Heart left ventricle (tissue), 16 donors: ENCODE results near the gene CHD5. TPM values are rescaled to one million over a fixed set of nuclear protein-coding genes. Genes with fewer than 3 reads are reported as not detected.

Experiments used
- ATAC-seq, 4 donors: fragments of 200-7000 bp; cut with Tn5 transposase; one replicate each; pipeline ENCODE4 v1.9.1; 2020 to 2022; ENCODE audit warnings: moderate library complexity in 4 of 4, mild to moderate bottlenecking in 3 of 4, moderate number of reproducible peaks in 1 of 4
- DNase-seq, 5 donors: peaks; one replicate each; pipeline ENCODE4 v3.0.0-alpha.2; 2020
- H3K27ac ChIP-seq, 12 donors: fragments of 200-600 bp; sonication (generic) in 4 of 12; one replicate each; pipeline versions ENCODE4 v1.5.0 to v1.8.0; 2016 to 2022; ENCODE audit warnings: mild to moderate bottlenecking in 2 of 12
- H3K27me3 ChIP-seq, 9 donors: fragments of 200-600 bp; sonication (generic) in 2 of 9; one replicate each; pipeline versions ENCODE4 v1.5.1 to v1.8.0; 2016 to 2022; ENCODE audit warnings: mild to moderate bottlenecking in 3 of 9
- H3K36me3 ChIP-seq, 9 donors: fragments of 200-600 bp; sonication (generic) in 2 of 9; one replicate each; pipeline versions ENCODE4 v1.5.0 to v1.8.0; 2018 to 2022; ENCODE audit warnings: mild to moderate bottlenecking in 2 of 9
- H3K4me1 ChIP-seq, 12 donors: fragments of 200-600 bp; sonication (generic) in 4 of 12; one replicate each; pipeline versions ENCODE4 v1.5.0 to v1.8.0; 2016 to 2022; ENCODE audit warnings: mild to moderate bottlenecking in 3 of 12
- H3K4me3 ChIP-seq, 12 donors: fragments of 200-600 bp; sonication (generic) in 4 of 12; one replicate each; pipeline versions ENCODE4 v1.5.0 to v1.8.0; 2017 to 2022; ENCODE audit warnings: mild to moderate bottlenecking in 9 of 12, moderate library complexity in 4 of 12
- H3K9me3 ChIP-seq, 12 donors: fragments of 200-600 bp; sonication (generic) in 4 of 12; one replicate each; pipeline versions ENCODE4 v1.5.0 to v1.8.0; 2016 to 2022; ENCODE audit warnings: mild to moderate bottlenecking in 1 of 12
- POLR2A ChIP-seq, 2 donors: fragments of 450-650 bp; IDR thresholded peaks; one replicate each; pipeline ENCODE4 v1.6.1; 2017; ENCODE audit warnings: antibody characterized with exemption in 2 of 2, mild to moderate bottlenecking in 2 of 2, moderate library complexity in 2 of 2
- WGBS, 4 donors: extraction: QIAGEN DNeasy Blood & Tissue Kit in 2 of 4; methylation state at CpG; one replicate each; pipeline versions ENCODE4 v1.1.5 to v1.1.7; 2013 to 2018; 5-methylcytosine and 5-hydroxymethylcytosine counted together
- intact Hi-C, 10 donors: fragments of 100-400 bp; cut with DNase I; formaldehyde crosslinking; loops; one replicate each; pipeline versions ENCODE4 v1.11.1 to v1.14.2; 2022
- polyA plus RNA-seq, 2 donors: library from polyadenylated mRNA; stranded (reverse); fragments of 200-250 nt; gene quantifications; one replicate each; pipeline ENCODE4 v1.2.3, GENCODE V29; 2013
- total RNA-seq, 9 donors: library from RNA; depleted of rRNA in 2 of 9; stranded (reverse); fragments of >200 nt in 2 of 9; fragmentation: NEBNext Ultra II Directional in 3 of 9; extraction: Animal tissue kit (Norgen Biotek cat#: 25700) in 3 of 9; gene quantifications; one replicate each; pipeline versions ENCODE4 v1.1.0 to v1.2.4, GENCODE V29; 2016 to 2023
- TF ChIP-seq, protein P1 (sequence below), 12 donors: fragments of 200-600 bp; sonication (generic) in 4 of 12; IDR thresholded peaks; one replicate each; pipeline versions ENCODE4 v1.5.0 to v1.8.0; 2018 to 2022; ENCODE audit warnings: antibody characterized with exemption in 12 of 12, mild to moderate bottlenecking in 5 of 12
- donor health status: ischemic (EF 13 %, LVEDD 7.1; RV severe dilation, severe dysfunction).
- donor health status: healthy with polysubstance abuse.
- donor health status: DM: no; HTN: yes; CAD: no.
- donor health status: DM: no; HTN: no; CAD: no.
- donor health status: ischemic (EF 25% LVEDD 6.9; RV normal size, moderate dysfunction).
- donor health status: ischemic (EF 25% LVEDD 5.7; RV mildly dilated, moderate dysfunction).
- donor health status: healthy.
- donor health status: DM: yes; HTN: yes; CAD: no.
- donor health status: ischemic (EF 35%, LVEDD 5.7; RV mildly dilated, moderate dysfunction).
- donor health status: nonischemic (EF 11% LVEDD 7.7; RV severe dilation, severe dysfunction).
- donor health status: DM: yes; HTN: yes; CAD: no.
- donor health status: PGD.
- donor health status: ischemic (EF 29% LVEDD 5.4; RV normal size, mild dysfunction).
- donor health status: nonischemic (EF 23%, LVEDD 6.1; RV moderate dilation, normal function).

Gene CHD5
- total and polyA plus RNA-seq, 11 donors = 0.07 to 1.3 (median 0.22) TPM; not detected in 2

DNA sequence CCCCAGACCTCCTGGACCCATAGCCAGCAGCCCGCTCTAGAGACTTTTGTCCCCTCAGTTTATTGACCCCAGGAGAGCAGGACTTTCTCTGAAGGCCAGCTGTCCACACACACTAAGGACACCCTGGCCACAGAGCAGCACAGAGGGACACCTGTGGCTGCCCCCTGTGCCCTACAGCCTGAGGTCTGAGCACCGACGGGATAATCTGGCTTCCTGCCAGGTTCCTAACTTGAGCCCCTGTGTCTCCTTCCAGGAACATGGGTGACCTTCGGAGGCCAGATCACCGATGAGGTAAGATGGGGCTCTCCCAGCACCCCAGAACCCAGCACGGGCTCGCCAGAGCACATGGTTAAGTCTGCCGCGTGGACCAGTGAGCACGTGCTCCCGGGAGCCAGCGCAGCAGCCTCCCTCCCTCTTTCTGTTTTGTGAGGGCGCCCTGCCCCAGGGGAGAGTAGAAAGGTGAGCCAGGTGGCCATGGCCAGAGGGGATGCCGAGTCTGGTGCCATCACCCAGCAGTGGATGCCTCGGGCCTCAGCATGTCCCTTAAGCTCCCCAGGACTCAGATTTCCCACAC, 106.6 kb downstream of the CHD5 start:
- H3K9me3 ChIP-seq = no peaks in the 10 kb centered on the region
- DNase-seq = no peak
- H3K27me3 ChIP-seq = no peaks in the 10 kb centered on the region
- H3K4me1 ChIP-seq = no peaks in the 10 kb centered on the region
- H3K36me3 ChIP-seq = peaks cover 0 to 34% (median 0%) of the 10 kb centered on the region in 9 donors
- no peak for TF ChIP-seq POLR2A (IDR thresholded peaks at IDR 0.05)
- no peak for ATAC-seq
- H3K27ac ChIP-seq = no peak overlapping the region
- intact Hi-C loops = no loop called here
- WGBS, 4 donors = 87 to 100% (median 91%) methylated on average over 7 to 15 of the region's 15 CpGs
- no peak overlapping the region for H3K4me3 ChIP-seq

- H3K4me3 ChIP-seq = no peak overlapping the region
- no peak for ATAC-seq
- WGBS, 4 donors = 83 to 95% (median 90%) methylated on average over 14 to 17 of the region's 17 CpGs
- no peak overlapping the region for H3K27ac ChIP-seq
- intact Hi-C loops = no loop called here
- no peak for DNase-seq
- peaks cover 0 to 34% (median 0%) of the 10 kb centered on the region in 9 donors for H3K36me3 ChIP-seq
- H3K27me3 ChIP-seq = no peaks in the 10 kb centered on the region
- H3K4me1 ChIP-seq = no peaks in the 10 kb centered on the region
- TF ChIP-seq POLR2A (IDR thresholded peaks at IDR 0.05) = no peak
- TF ChIP-seq, protein P1, sequence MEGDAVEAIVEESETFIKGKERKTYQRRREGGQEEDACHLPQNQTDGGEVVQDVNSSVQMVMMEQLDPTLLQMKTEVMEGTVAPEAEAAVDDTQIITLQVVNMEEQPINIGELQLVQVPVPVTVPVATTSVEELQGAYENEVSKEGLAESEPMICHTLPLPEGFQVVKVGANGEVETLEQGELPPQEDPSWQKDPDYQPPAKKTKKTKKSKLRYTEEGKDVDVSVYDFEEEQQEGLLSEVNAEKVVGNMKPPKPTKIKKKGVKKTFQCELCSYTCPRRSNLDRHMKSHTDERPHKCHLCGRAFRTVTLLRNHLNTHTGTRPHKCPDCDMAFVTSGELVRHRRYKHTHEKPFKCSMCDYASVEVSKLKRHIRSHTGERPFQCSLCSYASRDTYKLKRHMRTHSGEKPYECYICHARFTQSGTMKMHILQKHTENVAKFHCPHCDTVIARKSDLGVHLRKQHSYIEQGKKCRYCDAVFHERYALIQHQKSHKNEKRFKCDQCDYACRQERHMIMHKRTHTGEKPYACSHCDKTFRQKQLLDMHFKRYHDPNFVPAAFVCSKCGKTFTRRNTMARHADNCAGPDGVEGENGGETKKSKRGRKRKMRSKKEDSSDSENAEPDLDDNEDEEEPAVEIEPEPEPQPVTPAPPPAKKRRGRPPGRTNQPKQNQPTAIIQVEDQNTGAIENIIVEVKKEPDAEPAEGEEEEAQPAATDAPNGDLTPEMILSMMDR (IDR thresholded peaks at IDR 0.05) = no peak
- H3K9me3 ChIP-seq = no peaks in the 10 kb centered on the region
Measured at GRCh38 chr1:6072774-6073479, 107.2 kb downstream of the CHD5 start.

DNA sequence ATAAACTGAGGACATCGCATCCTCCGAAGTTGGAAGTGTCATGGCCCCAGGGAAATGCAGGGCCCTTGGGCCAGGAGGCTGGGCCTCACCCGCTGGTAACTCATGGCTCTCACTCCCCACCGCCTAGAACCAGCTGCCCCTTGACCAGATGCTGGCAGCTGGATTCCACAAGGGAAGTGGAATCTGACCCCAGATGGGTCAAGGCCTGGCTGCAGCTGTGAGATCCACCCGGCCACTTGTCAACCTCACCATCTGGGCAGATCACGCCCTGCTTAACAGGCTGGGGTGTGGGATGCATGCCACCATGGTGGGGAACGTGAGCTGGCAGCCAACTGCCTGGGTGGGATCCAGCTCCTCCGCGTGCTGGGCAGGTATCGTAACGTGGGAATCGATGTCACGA, 108.9 kb downstream of the CHD5 start:
- Histone ChIP-seq H3K36me3 (peaks cover 0 to 35% (median 0%) of the 10 kb centered on the region in 9 donors), H3K4me1 (peaks cover 0 to 11% (median 0%) of the 10 kb centered on the region in 12 donors), H3K27ac (no peak overlapping the region), H3K27me3 (no peaks in the 10 kb centered on the region), H3K9me3 (no peaks in the 10 kb centered on the region), H3K4me3 (no peak overlapping the region)
- no peak for ATAC-seq
- intact Hi-C loops = no loop called here
- no peak for DNase-seq
- WGBS, 4 donors = 88 to 90% (median 89%) methylated on average over 5 to 13 of the region's 13 CpGs
- TF ChIP-seq POLR2A (IDR thresholded peaks at IDR 0.05) = no peak
- TF ChIP-seq, protein P1 (IDR thresholded peaks at IDR 0.05) = no peak

DNA sequence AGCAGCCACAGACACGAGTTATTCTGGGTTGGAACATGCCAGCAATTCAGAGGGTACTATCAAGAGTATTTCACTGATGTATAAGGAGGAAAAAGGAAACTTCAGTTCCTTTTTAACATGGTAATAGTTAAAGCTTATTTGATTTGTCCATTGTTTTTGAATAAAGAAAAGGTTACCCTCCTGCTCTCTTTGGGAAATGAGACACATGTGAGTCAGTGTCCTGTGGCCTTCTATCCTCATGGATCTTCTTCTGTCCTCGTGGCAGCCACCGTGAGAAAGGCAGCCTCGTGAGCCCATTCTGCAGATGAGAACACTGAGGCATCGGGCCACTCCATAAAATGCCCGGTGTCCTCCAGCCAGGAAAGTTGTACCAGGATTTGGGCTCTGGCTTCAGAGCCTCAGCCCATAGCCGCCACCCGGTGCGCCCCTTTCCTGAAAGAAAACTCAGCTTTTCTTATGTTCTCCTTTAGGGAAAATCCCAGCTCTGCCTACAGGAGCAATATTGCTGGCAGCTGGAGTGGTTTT, 109.6 kb downstream of the CHD5 start:
- DNase-seq (no peak), ATAC-seq (no peak)
- Histone ChIP-seq H3K9me3 (no peaks in the 10 kb centered on the region), H3K36me3 (peaks cover 0 to 35% (median 0%) of the 10 kb centered on the region in 9 donors), H3K27ac (no peak overlapping the region), H3K4me3 (no peak overlapping the region), H3K27me3 (no peaks in the 10 kb centered on the region), H3K4me1 (peaks cover 0 to 14% (median 0%) of the 10 kb centered on the region in 12 donors)
- intact Hi-C loops = no loop called here
- TF ChIP-seq, protein P1 (IDR thresholded peaks at IDR 0.05) = no peak
- TF ChIP-seq POLR2A (IDR thresholded peaks at IDR 0.05) = no peak
- 87 to 90% (median 89%) methylated on average over 9 of the region's 9 CpGs for WGBS, 4 donors
